Measurements from ENCODE around the gene PRKCB.

PRKCB gene

DNA sequence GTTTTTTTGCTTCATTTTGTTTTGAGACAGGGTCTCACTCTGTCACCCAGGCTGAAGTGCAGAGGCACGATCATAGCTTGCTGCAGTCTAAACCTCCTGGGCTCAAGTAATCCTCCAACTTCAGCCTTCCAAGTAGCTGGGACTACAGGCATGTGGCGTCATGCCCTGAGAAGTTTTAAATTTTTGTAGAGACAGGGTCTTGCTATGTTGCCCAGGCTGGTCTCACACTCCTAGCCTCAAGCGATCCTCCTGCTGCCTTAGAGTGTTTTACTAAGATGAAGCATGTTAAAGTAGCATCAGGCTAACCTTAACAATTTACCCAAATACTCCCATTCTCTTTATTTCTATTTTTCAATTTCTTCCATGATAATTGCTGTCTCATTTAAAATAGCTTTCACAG, 371.1 kb downstream of the PRKCB start:
- Histone ChIP-seq H3K27me3 (ENCODE audit: insufficient read depth, low read depth) (no peaks in the 10 kb centered on the region), H3K4me1 (ENCODE audit: low read depth, poor library complexity, severe bottlenecking) (no peaks in the 10 kb centered on the region), H3K9ac (no peak overlapping the region), H3K27ac (no peak overlapping the region), H3K79me2 (ENCODE audit: insufficient read depth, low read depth) (no peaks in the 10 kb centered on the region), H3K4me3 (IDR thresholded peaks at IDR 0.05; ENCODE audit: insufficient read depth, low read depth, low read length) (no peak overlapping the region), H2AFZ (ENCODE audit: low read depth) (no peak overlapping the region), H3K36me3 (ENCODE audit: insufficient read depth) (no peaks in the 10 kb centered on the region), H3K4me2 (no peak overlapping the region), H4K20me1 (ENCODE audit: insufficient read depth) (no peaks in the 10 kb centered on the region)
- TF ChIP-seq, protein P1, sequence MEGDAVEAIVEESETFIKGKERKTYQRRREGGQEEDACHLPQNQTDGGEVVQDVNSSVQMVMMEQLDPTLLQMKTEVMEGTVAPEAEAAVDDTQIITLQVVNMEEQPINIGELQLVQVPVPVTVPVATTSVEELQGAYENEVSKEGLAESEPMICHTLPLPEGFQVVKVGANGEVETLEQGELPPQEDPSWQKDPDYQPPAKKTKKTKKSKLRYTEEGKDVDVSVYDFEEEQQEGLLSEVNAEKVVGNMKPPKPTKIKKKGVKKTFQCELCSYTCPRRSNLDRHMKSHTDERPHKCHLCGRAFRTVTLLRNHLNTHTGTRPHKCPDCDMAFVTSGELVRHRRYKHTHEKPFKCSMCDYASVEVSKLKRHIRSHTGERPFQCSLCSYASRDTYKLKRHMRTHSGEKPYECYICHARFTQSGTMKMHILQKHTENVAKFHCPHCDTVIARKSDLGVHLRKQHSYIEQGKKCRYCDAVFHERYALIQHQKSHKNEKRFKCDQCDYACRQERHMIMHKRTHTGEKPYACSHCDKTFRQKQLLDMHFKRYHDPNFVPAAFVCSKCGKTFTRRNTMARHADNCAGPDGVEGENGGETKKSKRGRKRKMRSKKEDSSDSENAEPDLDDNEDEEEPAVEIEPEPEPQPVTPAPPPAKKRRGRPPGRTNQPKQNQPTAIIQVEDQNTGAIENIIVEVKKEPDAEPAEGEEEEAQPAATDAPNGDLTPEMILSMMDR (conservative IDR thresholded peaks at IDR 0.05; ENCODE audit: low read depth, low read length): no peak

DNA sequence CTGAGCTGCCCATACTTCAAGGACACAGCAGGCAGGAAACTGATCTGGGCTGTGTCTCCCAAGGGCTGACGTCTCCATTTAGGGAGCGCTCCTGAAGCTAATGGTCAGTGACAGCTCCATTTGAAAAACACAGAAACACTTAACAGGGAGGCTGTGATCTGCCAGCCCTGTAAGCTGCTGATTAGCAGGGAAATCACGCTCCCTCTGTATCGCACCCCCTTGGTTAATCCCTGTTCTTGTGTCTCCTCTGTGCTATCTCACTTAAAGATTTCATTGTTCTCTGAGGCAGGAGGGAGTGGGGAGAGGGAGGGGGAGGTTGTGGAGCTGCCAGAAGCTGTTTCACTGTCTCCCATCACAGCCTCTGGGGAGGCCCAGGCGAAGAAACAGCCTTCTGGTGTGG, 372.9 kb downstream of the PRKCB start:
- Histone ChIP-seq H3K36me3 (ENCODE audit: insufficient read depth) (no peaks in the 10 kb centered on the region), H2AFZ (ENCODE audit: low read depth) (no peak overlapping the region), H3K27me3 (ENCODE audit: insufficient read depth, low read depth) (no peaks in the 10 kb centered on the region), H3K9ac (no peak overlapping the region), H3K4me2 (no peak overlapping the region), H3K4me3 (IDR thresholded peaks at IDR 0.05; ENCODE audit: insufficient read depth, low read depth, low read length) (no peak overlapping the region), H3K79me2 (ENCODE audit: insufficient read depth, low read depth) (no peaks in the 10 kb centered on the region), H3K4me1 (ENCODE audit: low read depth, poor library complexity, severe bottlenecking) (no peaks in the 10 kb centered on the region), H4K20me1 (ENCODE audit: insufficient read depth) (no peaks in the 10 kb centered on the region), H3K27ac (no peak overlapping the region)
- TF ChIP-seq, protein P1 (conservative IDR thresholded peaks at IDR 0.05; ENCODE audit: low read depth, low read length): no peak

DNA sequence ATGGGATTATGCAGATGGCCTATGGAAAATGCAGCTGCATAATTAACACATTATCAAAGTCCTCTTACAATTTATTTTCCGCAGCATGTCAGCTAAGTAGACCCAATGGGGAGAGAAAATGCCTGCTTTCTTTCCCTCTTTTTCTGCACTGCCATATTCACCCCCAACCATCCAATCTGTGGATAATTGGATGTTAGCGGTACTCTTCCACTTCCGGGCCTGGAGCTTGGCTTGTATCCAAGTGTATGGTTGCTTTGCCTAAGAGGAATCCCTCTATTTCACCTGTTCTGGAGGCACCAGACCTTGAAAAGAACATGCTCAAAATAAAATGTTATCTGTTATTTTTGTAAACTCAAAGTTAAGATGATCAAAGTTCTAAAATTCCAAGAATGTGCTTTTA, 379.2 kb downstream of the PRKCB start:
- TF ChIP-seq, protein P1 (conservative IDR thresholded peaks at IDR 0.05; ENCODE audit: low read depth, low read length): no peak
- Histone ChIP-seq H3K9ac (no peak overlapping the region), H2AFZ (ENCODE audit: low read depth) (no peak overlapping the region), H3K36me3 (ENCODE audit: insufficient read depth) (no peaks in the 10 kb centered on the region), H3K4me2 (no peak overlapping the region), H3K4me3 (IDR thresholded peaks at IDR 0.05; ENCODE audit: insufficient read depth, low read depth, low read length) (no peak overlapping the region), H3K27ac (no peak overlapping the region), H4K20me1 (ENCODE audit: insufficient read depth) (no peaks in the 10 kb centered on the region), H3K4me1 (ENCODE audit: low read depth, poor library complexity, severe bottlenecking) (no peaks in the 10 kb centered on the region), H3K27me3 (ENCODE audit: insufficient read depth, low read depth) (no peaks in the 10 kb centered on the region), H3K79me2 (ENCODE audit: insufficient read depth, low read depth) (no peaks in the 10 kb centered on the region)

DNA sequence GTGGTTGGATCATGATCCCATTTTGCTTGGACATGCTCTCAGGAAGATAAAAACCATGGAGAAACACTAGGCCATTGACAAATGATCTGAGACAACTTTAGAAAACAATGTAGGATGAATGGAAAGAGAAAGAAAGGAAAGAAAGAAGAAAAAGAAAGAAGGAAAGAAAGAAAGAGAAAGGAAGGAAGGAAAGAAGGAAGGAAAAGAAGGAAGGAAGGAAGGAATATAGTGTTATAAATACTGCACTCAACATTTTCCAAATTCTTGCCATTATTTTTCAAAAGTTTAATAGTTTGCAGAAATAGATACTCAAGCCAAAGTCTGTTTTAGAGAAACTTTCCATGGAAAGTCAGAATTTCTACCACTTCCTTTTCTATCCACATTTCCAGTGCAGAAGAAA, 381.2 kb downstream of the PRKCB start:
- H3K27me3 ChIP-seq (ENCODE audit: insufficient read depth, low read depth): no peaks in the 10 kb centered on the region
- H3K79me2 ChIP-seq (ENCODE audit: insufficient read depth, low read depth): no peaks in the 10 kb centered on the region
- TF ChIP-seq, protein P1 (conservative IDR thresholded peaks at IDR 0.05; ENCODE audit: low read depth, low read length): no peak
- no peak overlapping the region for H3K9ac ChIP-seq
- H3K4me3 ChIP-seq (IDR thresholded peaks at IDR 0.05; ENCODE audit: insufficient read depth, low read depth, low read length): no peak overlapping the region
- H2AFZ ChIP-seq (ENCODE audit: low read depth): no peak overlapping the region
- no peaks in the 10 kb centered on the region for H4K20me1 ChIP-seq (ENCODE audit: insufficient read depth)
- no peak overlapping the region for H3K4me2 ChIP-seq
- H3K4me1 ChIP-seq (ENCODE audit: low read depth, poor library complexity, severe bottlenecking): no peaks in the 10 kb centered on the region
- no peaks in the 10 kb centered on the region for H3K36me3 ChIP-seq (ENCODE audit: insufficient read depth)
- no peak overlapping the region for H3K27ac ChIP-seq

DNA sequence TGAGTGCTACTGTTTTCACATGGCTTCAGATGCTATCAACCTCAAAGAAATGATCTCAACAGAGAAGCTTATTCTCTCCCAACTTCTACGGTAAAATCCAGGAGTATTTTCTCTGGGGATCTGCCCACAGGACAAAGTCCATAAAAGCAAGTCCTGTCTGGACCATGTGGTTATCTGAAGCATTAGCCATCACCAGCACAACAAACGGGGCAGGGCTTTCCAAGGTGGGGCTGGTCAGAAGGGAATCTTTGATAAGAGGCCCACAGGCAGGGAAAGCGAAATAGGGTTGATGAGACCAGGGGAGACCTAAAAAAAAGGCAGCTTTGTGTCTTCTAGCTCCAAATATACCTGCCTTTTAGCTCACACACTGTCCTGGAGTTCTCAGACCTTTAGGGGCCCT, 381.7 kb downstream of the PRKCB start:
- no peaks in the 10 kb centered on the region for H3K4me1 ChIP-seq (ENCODE audit: low read depth, poor library complexity, severe bottlenecking)
- H3K4me2 ChIP-seq: no peak overlapping the region
- H3K9ac ChIP-seq: no peak overlapping the region
- no peak overlapping the region for H3K4me3 ChIP-seq (IDR thresholded peaks at IDR 0.05; ENCODE audit: insufficient read depth, low read depth, low read length)
- no peaks in the 10 kb centered on the region for H3K79me2 ChIP-seq (ENCODE audit: insufficient read depth, low read depth)
- H3K27ac ChIP-seq: no peak overlapping the region
- no peaks in the 10 kb centered on the region for H3K36me3 ChIP-seq (ENCODE audit: insufficient read depth)
- H4K20me1 ChIP-seq (ENCODE audit: insufficient read depth): no peaks in the 10 kb centered on the region
- H3K27me3 ChIP-seq (ENCODE audit: insufficient read depth, low read depth): no peaks in the 10 kb centered on the region
- H2AFZ ChIP-seq (ENCODE audit: low read depth): no peak overlapping the region
- TF ChIP-seq, protein P1 (conservative IDR thresholded peaks at IDR 0.05; ENCODE audit: low read depth, low read length): no peak
